Endothelial cell (in vitro differentiated cells): ENCODE measurements around the gene UGP2. TPM values are rescaled to one million over a fixed set of nuclear protein-coding genes. Genes with fewer than 3 reads are reported as not detected.

Experiments
- DNase-seq: peaks from one replicate; pipeline ENCODE4 v3.0.0; 2021; ENCODE audit warnings: low spot score
- H3K27ac Mint-ChIP-seq: one replicate; pipeline ENCODE4 v1.8.0; 2021; ENCODE audit warnings: mixed read lengths, inconsistent platforms; ENCODE audit not compliant: unreplicated experiment
- H3K27me3 Mint-ChIP-seq: one replicate; pipeline ENCODE4 v1.8.0; 2021; ENCODE audit warnings: mild to moderate bottlenecking, moderate library complexity, mixed read lengths, inconsistent platforms; ENCODE audit not compliant: unreplicated experiment
- H3K36me3 Mint-ChIP-seq: one replicate; pipeline ENCODE4 v1.8.0; 2021; ENCODE audit warnings: mild to moderate bottlenecking, low read depth, mixed read lengths, inconsistent platforms; ENCODE audit not compliant: unreplicated experiment
- H3K4me1 Mint-ChIP-seq: one replicate; pipeline ENCODE4 v1.8.0; 2021; ENCODE audit warnings: mild to moderate bottlenecking, mixed read lengths, inconsistent platforms; ENCODE audit not compliant: unreplicated experiment
- H3K4me3 Mint-ChIP-seq: one replicate; pipeline ENCODE4 v1.8.0; 2021; ENCODE audit warnings: mild to moderate bottlenecking, mixed read lengths, inconsistent platforms; ENCODE audit not compliant: unreplicated experiment
- H3K9me3 Mint-ChIP-seq: one replicate; pipeline ENCODE4 v1.8.0; 2021; ENCODE audit warnings: mixed read lengths, inconsistent platforms; ENCODE audit not compliant: unreplicated experiment
- CTCF ChIP-seq: fragments of 200-600 bp; sonication (generic); IDR thresholded peaks from one replicate; pipeline ENCODE4 v1.5.0; 2021; ENCODE audit warnings: antibody characterized with exemption; ENCODE audit not compliant: unreplicated experiment
- total RNA-seq: library from RNA; stranded (reverse); fragmentation: NEBNext Ultra II Directional; extraction: Animal tissue kit (Norgen Biotek cat#: 25700); gene quantifications from one replicate; pipeline ENCODE4 v1.2.1, GENCODE V29; 2021; ENCODE audit not compliant: unreplicated experiment

The UGP2 gene
- total RNA-seq, 1 donor from 2014 or later: 88.3 TPM

- Mint-ChIP-seq H3K27me3 (no peaks in the 10 kb centered on the region), H3K36me3 (peaks cover 3% of the 10 kb centered on the region), H3K4me3 (no peak overlapping the region), H3K4me1 (no peaks in the 10 kb centered on the region), H3K9me3 (no peaks in the 10 kb centered on the region), H3K27ac (no peak overlapping the region)
- no peak for DNase-seq
- no peak for TF ChIP-seq CTCF
Measured at GRCh38 chr2:63862806-63863205, 21.1 kb downstream of the UGP2 start.

DNA sequence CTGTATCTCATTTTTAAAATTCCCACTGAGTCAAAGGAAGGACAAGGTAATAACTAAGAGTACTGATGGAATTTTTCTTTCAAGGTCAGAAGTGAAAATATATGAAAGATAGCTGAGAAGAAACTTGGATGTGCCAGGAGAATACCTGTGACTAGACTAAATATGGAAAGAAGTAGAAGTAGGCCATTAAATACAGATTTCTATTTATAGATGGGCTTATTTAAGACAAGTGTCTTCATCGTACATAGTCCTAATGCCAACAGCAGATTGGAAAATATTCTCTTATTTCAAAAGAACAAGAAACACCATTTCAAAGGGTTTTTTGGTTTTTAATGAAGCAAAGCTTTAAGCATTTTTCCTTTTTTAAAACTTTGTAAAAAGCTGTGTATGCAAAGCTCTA is 22.0 kb downstream of the UGP2 start:
- no peak for TF ChIP-seq CTCF
- Mint-ChIP-seq H3K9me3 (no peaks in the 10 kb centered on the region), H3K4me3 (no peak overlapping the region), H3K27ac (no peak overlapping the region), H3K4me1 (no peaks in the 10 kb centered on the region), H3K36me3 (peaks cover 7% of the 10 kb centered on the region), H3K27me3 (no peaks in the 10 kb centered on the region)
- no peak for DNase-seq

GRCh38 chr2:63865159-63865799 is 23.6 kb downstream of the UGP2 start:
- no peak overlapping the region for H3K27ac Mint-ChIP-seq
- no peaks in the 10 kb centered on the region for H3K9me3 Mint-ChIP-seq
- H3K4me3 Mint-ChIP-seq: no peak overlapping the region
- TF ChIP-seq CTCF: no peak
- no peaks in the 10 kb centered on the region for H3K27me3 Mint-ChIP-seq
- H3K36me3 Mint-ChIP-seq: peaks cover 7% of the 10 kb centered on the region
- no peak for DNase-seq
- no peaks in the 10 kb centered on the region for H3K4me1 Mint-ChIP-seq

GRCh38 chr2:63866009-63866709 is 24.5 kb downstream of the UGP2 start:
- peaks cover 7% of the 10 kb centered on the region for H3K36me3 Mint-ChIP-seq
- H3K4me3 Mint-ChIP-seq: no peak overlapping the region
- TF ChIP-seq CTCF: no peak
- H3K9me3 Mint-ChIP-seq: no peaks in the 10 kb centered on the region
- DNase-seq: no peak
- H3K4me1 Mint-ChIP-seq: no peaks in the 10 kb centered on the region
- peaks cover 2% of the 10 kb centered on the region for H3K27me3 Mint-ChIP-seq
- H3K27ac Mint-ChIP-seq: no peak overlapping the region

GRCh38 chr2:63870679-63871078 is 29.0 kb downstream of the UGP2 start:
- H3K36me3 Mint-ChIP-seq: peaks cover 17% of the 10 kb centered on the region
- H3K9me3 Mint-ChIP-seq: no peaks in the 10 kb centered on the region
- H3K27ac Mint-ChIP-seq: no peak overlapping the region
- DNase-seq: no peak
- TF ChIP-seq CTCF: no peak
- no peak overlapping the region for H3K4me3 Mint-ChIP-seq
- peaks cover 2% of the 10 kb centered on the region for H3K27me3 Mint-ChIP-seq
- peaks cover 3% of the 10 kb centered on the region for H3K4me1 Mint-ChIP-seq
